T-helper 1 cell (primary cell): Measurements from ENCODE around the gene CADPS.

Experiments used
- DNase-seq, 5 donors: peaks; one replicate each; pipeline ENCODE4 v3.0.0-alpha.2; 2012 to 2020

CADPS gene

GRCh38 chr3:62482961-62483360, 392.3 kb downstream of the CADPS start:
- no peak for DNase-seq

GRCh38 chr3:62481962-62482361, 393.3 kb downstream of the CADPS start:
- DNase-seq = no peak

- DNase-seq = no peak
Observed at GRCh38 chr3:62480056-62480455, 395.2 kb downstream of the CADPS start.

GRCh38 chr3:62479326-62479725, 395.9 kb downstream of the CADPS start:
- DNase-seq = no peak

GRCh38 chr3:62475306-62475705, 399.9 kb downstream of the CADPS start:
- no peak for DNase-seq

GRCh38 chr3:62467966-62468722, 407.1 kb downstream of the CADPS start:
- DNase-seq = no peak

- DNase-seq = no peak
Observed at GRCh38 chr3:62462788-62463187, 412.4 kb downstream of the CADPS start.

GRCh38 chr3:62462104-62462762, 413.0 kb downstream of the CADPS start:
- no peak for DNase-seq

- no peak for DNase-seq
Observed at GRCh38 chr3:62454916-62455315, 420.3 kb downstream of the CADPS start.

- no peak for DNase-seq
Observed at GRCh38 chr3:62453448-62453847, 421.8 kb downstream of the CADPS start.

GRCh38 chr3:62451211-62451887, 423.9 kb downstream of the CADPS start:
- no peak for DNase-seq

- DNase-seq = peak in 1 of 5 donors; percentile 33
Observed at GRCh38 chr3:62446337-62446940, 428.8 kb downstream of the CADPS start.

- peak in 1 of 5 donors; percentile 54 for DNase-seq
Observed at GRCh38 chr3:62445275-62445674, 429.9 kb downstream of the CADPS start.

GRCh38 chr3:62439978-62440377, 435.2 kb downstream of the CADPS start:
- DNase-seq = no peak

- DNase-seq = no peak
Observed at GRCh38 chr3:62439176-62439813, 435.9 kb downstream of the CADPS start.

- no peak for DNase-seq
Observed at GRCh38 chr3:62436785-62437184, 438.4 kb downstream of the CADPS start.

GRCh38 chr3:62433396-62433795, 441.8 kb downstream of the CADPS start:
- DNase-seq = no peak

- no peak for DNase-seq
Observed at GRCh38 chr3:62421207-62421606, 454.0 kb downstream of the CADPS start.

- no peak for DNase-seq
Observed at GRCh38 chr3:62416144-62416543, 459.1 kb downstream of the CADPS start.

GRCh38 chr3:62415312-62415801, 459.9 kb downstream of the CADPS start:
- no peak for DNase-seq

- DNase-seq = no peak
Observed at GRCh38 chr3:62414786-62415185, 460.4 kb downstream of the CADPS start.

GRCh38 chr3:62413687-62414086, 461.5 kb downstream of the CADPS start:
- no peak for DNase-seq

GRCh38 chr3:62406945-62407344, 468.3 kb downstream of the CADPS start:
- no peak for DNase-seq
